Heart left ventricle (tissue), 13 donors: ENCODE results near the gene SLC6A3.

Experiments
- POLR2A ChIP-seq, 2 donors: fragments of 450-650 bp; IDR thresholded peaks; one replicate each; pipeline ENCODE4 v1.6.1; 2017; ENCODE audit warnings: antibody characterized with exemption in 2 of 2, mild to moderate bottlenecking in 2 of 2, moderate library complexity in 2 of 2
- TF ChIP-seq, protein P1 (sequence below), 12 donors: fragments of 200-600 bp; sonication (generic) in 4 of 12; IDR thresholded peaks; one replicate each; pipeline versions ENCODE4 v1.5.0 to v1.8.0; 2018 to 2022; ENCODE audit warnings: antibody characterized with exemption in 12 of 12, mild to moderate bottlenecking in 5 of 12
- donor health status: ischemic (EF 13 %, LVEDD 7.1; RV severe dilation, severe dysfunction).
- donor health status: DM: no; HTN: yes; CAD: no.
- donor health status: DM: no; HTN: no; CAD: no.
- donor health status: ischemic (EF 25% LVEDD 6.9; RV normal size, moderate dysfunction).
- donor health status: ischemic (EF 25% LVEDD 5.7; RV mildly dilated, moderate dysfunction).
- donor health status: ischemic (EF 35%, LVEDD 5.7; RV mildly dilated, moderate dysfunction).
- donor health status: nonischemic (EF 11% LVEDD 7.7; RV severe dilation, severe dysfunction).
- donor health status: DM: yes; HTN: yes; CAD: no.
- donor health status: PGD.
- donor health status: ischemic (EF 29% LVEDD 5.4; RV normal size, mild dysfunction).
- donor health status: nonischemic (EF 23%, LVEDD 6.1; RV moderate dilation, normal function).

DNA sequence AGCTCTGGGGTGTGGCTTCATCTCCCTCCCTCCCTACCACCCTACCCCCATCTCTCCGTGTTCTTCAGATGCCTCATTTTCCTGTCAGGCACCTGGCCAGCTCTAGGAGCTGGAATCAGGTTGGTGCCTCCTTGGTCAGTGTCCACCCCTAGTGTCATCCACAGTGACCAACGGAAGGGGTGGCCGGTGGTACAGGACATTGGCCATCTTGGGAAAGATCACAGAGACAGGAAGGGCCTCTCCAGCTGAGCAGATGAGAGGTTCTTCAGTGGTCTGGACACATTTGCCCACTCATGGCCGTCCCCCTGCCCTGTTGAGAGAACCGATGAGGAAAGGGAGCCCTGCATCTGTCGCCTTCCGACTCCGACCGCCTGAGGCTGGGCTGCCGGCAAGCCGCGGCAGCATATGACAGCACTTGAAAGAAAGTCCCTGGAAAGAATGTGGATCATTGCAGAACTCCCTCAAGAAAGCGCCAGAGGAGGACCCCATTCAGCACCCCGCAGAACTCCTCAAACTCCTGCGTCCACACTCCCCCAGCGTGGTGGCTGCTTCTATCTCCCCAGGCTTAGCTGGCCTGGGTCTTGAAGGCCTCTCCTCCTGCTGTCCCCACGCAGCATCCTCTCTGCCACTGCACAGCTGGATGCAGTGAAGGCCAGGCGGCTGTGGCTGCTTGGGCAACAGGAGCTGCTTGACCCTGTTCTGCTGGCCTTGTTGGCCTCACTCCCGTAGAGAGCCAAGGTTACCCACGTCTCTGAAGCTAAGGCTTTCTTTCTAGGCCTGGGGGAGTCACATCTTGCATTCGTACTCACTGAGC is 98.4 kb downstream of the SLC6A3 start:
- TF ChIP-seq, protein P1, sequence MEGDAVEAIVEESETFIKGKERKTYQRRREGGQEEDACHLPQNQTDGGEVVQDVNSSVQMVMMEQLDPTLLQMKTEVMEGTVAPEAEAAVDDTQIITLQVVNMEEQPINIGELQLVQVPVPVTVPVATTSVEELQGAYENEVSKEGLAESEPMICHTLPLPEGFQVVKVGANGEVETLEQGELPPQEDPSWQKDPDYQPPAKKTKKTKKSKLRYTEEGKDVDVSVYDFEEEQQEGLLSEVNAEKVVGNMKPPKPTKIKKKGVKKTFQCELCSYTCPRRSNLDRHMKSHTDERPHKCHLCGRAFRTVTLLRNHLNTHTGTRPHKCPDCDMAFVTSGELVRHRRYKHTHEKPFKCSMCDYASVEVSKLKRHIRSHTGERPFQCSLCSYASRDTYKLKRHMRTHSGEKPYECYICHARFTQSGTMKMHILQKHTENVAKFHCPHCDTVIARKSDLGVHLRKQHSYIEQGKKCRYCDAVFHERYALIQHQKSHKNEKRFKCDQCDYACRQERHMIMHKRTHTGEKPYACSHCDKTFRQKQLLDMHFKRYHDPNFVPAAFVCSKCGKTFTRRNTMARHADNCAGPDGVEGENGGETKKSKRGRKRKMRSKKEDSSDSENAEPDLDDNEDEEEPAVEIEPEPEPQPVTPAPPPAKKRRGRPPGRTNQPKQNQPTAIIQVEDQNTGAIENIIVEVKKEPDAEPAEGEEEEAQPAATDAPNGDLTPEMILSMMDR (IDR thresholded peaks at IDR 0.05): no peak
- no peak for TF ChIP-seq POLR2A (IDR thresholded peaks at IDR 0.05)
